Measurements from ENCODE around the gene PLEKHN1.
A peak's percentile ranks its signal among the peaks of the same experiment; 100 is the strongest.

The PLEKHN1 gene

GRCh38 chr1:936348-937264, 29.7 kb upstream of the PLEKHN1 start:
- no peak for TF ChIP-seq CTCF (IDR thresholded peaks at IDR 0.05; ENCODE audit: low read length, missing control alignments)
- H3K4me3 ChIP-seq (replicated peaks; ENCODE audit: low read depth, low read length) = no peak overlapping the region

GRCh38 chr1:937521-937920, 28.8 kb upstream of the PLEKHN1 start:
- H3K4me3 ChIP-seq (replicated peaks; ENCODE audit: low read depth, low read length) = no peak overlapping the region
- no peak for TF ChIP-seq CTCF (IDR thresholded peaks at IDR 0.05; ENCODE audit: low read length, missing control alignments)
- no peak for DNase-seq (ENCODE audit: low read depth)

More at GRCh38 chr1:936348-937264, 29.7 kb upstream of the PLEKHN1 start:
- DNase-seq (ENCODE audit: low read depth) = no peak

- peak; percentile 32 for DNase-seq (ENCODE audit: low read depth)
- no peak overlapping the region for H3K4me3 ChIP-seq (replicated peaks; ENCODE audit: low read depth, low read length)
Observed at GRCh38 chr1:938088-938683, 28.1 kb upstream of the PLEKHN1 start.

GRCh38 chr1:938711-939489, 27.4 kb upstream of the PLEKHN1 start:
- TF ChIP-seq CTCF (IDR thresholded peaks at IDR 0.05; ENCODE audit: low read length, missing control alignments) = no peak
- no peak overlapping the region for H3K4me3 ChIP-seq (replicated peaks; ENCODE audit: low read depth, low read length)
- DNase-seq (ENCODE audit: low read depth) = no peak

More at GRCh38 chr1:938088-938683, 28.1 kb upstream of the PLEKHN1 start:
- peak; percentile 45 for TF ChIP-seq CTCF (IDR thresholded peaks at IDR 0.05; ENCODE audit: low read length, missing control alignments)

GRCh38 chr1:939511-940106, 26.7 kb upstream of the PLEKHN1 start:
- no peak for DNase-seq (ENCODE audit: low read depth)
- no peak overlapping the region for H3K4me3 ChIP-seq (replicated peaks; ENCODE audit: low read depth, low read length)
- no peak for TF ChIP-seq CTCF (IDR thresholded peaks at IDR 0.05; ENCODE audit: low read length, missing control alignments)
